NB4 (cell line): ENCODE data around the gene TMEM258.

Experiments
- POLR2A ChIP-seq: IDR thresholded peaks from 2 replicates; pipeline ENCODE4 v1.6.1; 2011; ENCODE audit warnings: mild to moderate bottlenecking; ENCODE audit not compliant: insufficient read length; ENCODE audit errors: extremely low read depth
- TF ChIP-seq, protein P1 (sequence below): IDR thresholded peaks from one replicate; pipeline ENCODE4 v1.5.1; 2012; ENCODE audit warnings: low read depth, low read length

- TF ChIP-seq, protein P1, sequence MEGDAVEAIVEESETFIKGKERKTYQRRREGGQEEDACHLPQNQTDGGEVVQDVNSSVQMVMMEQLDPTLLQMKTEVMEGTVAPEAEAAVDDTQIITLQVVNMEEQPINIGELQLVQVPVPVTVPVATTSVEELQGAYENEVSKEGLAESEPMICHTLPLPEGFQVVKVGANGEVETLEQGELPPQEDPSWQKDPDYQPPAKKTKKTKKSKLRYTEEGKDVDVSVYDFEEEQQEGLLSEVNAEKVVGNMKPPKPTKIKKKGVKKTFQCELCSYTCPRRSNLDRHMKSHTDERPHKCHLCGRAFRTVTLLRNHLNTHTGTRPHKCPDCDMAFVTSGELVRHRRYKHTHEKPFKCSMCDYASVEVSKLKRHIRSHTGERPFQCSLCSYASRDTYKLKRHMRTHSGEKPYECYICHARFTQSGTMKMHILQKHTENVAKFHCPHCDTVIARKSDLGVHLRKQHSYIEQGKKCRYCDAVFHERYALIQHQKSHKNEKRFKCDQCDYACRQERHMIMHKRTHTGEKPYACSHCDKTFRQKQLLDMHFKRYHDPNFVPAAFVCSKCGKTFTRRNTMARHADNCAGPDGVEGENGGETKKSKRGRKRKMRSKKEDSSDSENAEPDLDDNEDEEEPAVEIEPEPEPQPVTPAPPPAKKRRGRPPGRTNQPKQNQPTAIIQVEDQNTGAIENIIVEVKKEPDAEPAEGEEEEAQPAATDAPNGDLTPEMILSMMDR: no peak
- TF ChIP-seq POLR2A: no peak
Observed at GRCh38 chr11:61762798-61763197, 29.6 kb downstream of the TMEM258 start.
